ENCODE data around the gene RAPGEF4. TPM values are rescaled to one million over a fixed set of nuclear protein-coding genes. Genes with fewer than 3 reads are reported as not detected.

RAPGEF4 gene
- total and polyA plus RNA-seq, 4 donors: 6.4 to 33.5 (median 8.6) TPM

DNA sequence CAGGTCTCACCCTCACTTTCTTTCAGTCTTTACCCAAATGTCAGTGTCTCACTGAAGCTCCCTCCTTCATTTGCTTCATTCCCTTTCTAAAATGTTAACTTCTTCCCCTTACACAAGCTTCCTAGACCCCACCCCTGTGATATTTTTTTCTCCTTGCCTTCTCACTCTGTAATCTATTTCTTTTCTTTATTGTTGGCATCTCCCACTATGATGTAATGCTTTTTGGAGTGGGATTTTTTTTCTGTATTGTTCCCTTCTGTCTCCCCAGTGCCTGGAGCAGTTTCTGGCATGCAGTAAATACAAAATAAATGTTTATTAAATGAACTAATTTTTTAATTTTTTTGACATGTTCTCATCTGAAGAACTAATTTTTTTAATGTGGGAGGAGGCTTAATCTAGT is 284.1 kb downstream of the RAPGEF4 start:
- peaks cover 0 to 4% (median 0%) of the 10 kb centered on the region in 4 donors for H3K36me3 ChIP-seq (ENCODE audit: control insufficient read depth in 4 of 4, insufficient read depth in 4 of 4, low read length in 4 of 4)
- no peak for DNase-seq
- no peak overlapping the region for H3K27ac ChIP-seq (ENCODE audit: low read depth in 1 of 2, low read length in 1 of 2)
- TF ChIP-seq, protein P1, sequence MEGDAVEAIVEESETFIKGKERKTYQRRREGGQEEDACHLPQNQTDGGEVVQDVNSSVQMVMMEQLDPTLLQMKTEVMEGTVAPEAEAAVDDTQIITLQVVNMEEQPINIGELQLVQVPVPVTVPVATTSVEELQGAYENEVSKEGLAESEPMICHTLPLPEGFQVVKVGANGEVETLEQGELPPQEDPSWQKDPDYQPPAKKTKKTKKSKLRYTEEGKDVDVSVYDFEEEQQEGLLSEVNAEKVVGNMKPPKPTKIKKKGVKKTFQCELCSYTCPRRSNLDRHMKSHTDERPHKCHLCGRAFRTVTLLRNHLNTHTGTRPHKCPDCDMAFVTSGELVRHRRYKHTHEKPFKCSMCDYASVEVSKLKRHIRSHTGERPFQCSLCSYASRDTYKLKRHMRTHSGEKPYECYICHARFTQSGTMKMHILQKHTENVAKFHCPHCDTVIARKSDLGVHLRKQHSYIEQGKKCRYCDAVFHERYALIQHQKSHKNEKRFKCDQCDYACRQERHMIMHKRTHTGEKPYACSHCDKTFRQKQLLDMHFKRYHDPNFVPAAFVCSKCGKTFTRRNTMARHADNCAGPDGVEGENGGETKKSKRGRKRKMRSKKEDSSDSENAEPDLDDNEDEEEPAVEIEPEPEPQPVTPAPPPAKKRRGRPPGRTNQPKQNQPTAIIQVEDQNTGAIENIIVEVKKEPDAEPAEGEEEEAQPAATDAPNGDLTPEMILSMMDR (IDR thresholded peaks at IDR 0.05; ENCODE audit: control extremely low read depth, extremely low read depth): no peak
- no peaks in the 10 kb centered on the region for H3K27me3 ChIP-seq (ENCODE audit: control insufficient read depth in 3 of 3, insufficient read depth in 3 of 3, low read length in 2 of 3)
- H3K9ac ChIP-seq (ENCODE audit: insufficient read depth in 1 of 2, low read length in 2 of 2): no peak overlapping the region
- H3K9me3 ChIP-seq (ENCODE audit: control insufficient read depth in 4 of 4, insufficient read depth in 3 of 4, low read length in 3 of 4): peaks cover 0 to 1% (median 0%) of the 10 kb centered on the region in 4 donors
- no peak overlapping the region for H3K4me3 ChIP-seq
- ATAC-seq (ENCODE audit: insufficient read depth, low FRiP score): no peak
- peaks cover 0 to 1% (median 0%) of the 10 kb centered on the region in 5 donors for H3K4me1 ChIP-seq (ENCODE audit: control insufficient read depth in 5 of 5, insufficient read depth in 5 of 5, low read length in 5 of 5)

DNA sequence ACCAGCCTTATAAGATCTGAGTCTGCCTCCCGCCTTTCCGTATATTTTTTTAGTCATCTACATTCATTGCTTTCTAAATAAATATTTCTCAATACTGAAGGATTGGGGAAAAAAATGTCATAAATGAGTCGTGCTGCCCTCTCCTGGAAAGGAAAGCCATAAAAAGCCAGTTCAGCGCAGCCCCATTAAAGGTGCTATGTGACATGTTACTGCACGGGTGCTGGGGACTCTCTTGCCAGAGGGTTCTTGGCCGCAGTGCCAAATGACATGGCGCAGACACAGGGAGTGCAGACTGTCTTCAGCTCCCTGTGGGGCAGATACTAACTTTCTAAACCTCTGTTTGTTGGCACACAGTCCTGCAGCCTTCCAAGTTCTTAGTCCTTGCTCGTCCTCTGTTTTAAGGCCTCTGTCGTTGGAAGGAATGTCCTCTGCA is 286.3 kb downstream of the RAPGEF4 start:
- ATAC-seq (ENCODE audit: insufficient read depth, low FRiP score): no peak
- Histone ChIP-seq H3K36me3 (ENCODE audit: control insufficient read depth in 4 of 4, insufficient read depth in 4 of 4, low read length in 4 of 4) (peaks cover 0 to 4% (median 0%) of the 10 kb centered on the region in 4 donors), H3K4me1 (ENCODE audit: control insufficient read depth in 5 of 5, insufficient read depth in 5 of 5, low read length in 5 of 5) (peaks cover 0 to 1% (median 0%) of the 10 kb centered on the region in 5 donors)

DNA sequence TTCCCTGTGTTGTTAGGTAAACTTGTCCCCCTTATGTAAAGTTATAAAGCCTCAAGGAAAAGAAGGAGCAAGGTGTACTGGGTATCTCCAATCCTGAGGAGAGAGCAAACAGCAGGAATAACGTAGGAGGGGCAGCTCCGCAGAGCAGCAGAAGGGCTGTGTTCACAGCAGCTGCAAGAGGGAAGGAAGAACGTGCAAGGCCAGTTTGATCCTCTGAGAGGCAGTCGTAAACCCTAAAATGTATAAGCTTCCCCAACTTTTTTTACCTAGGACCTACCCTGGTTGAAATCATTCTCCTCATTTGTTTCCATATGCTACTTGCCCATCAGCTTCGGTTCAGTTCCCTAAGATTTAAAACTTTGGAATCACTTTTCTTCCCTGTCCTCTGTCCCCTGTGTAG is 288.1 kb downstream of the RAPGEF4 start:
- Histone ChIP-seq H3K9me3 (ENCODE audit: control insufficient read depth in 4 of 4, insufficient read depth in 3 of 4, low read length in 3 of 4) (no peaks in the 10 kb centered on the region), H3K36me3 (ENCODE audit: control insufficient read depth in 4 of 4, insufficient read depth in 4 of 4, low read length in 4 of 4) (peaks cover 0 to 4% (median 0%) of the 10 kb centered on the region in 4 donors), H3K27ac (ENCODE audit: low read depth in 1 of 2, low read length in 1 of 2) (no peak overlapping the region), H3K4me3 (no peak overlapping the region), H3K9ac (ENCODE audit: insufficient read depth in 1 of 2, low read length in 2 of 2) (no peak overlapping the region), H3K27me3 (ENCODE audit: control insufficient read depth in 3 of 3, insufficient read depth in 3 of 3, low read length in 2 of 3) (no peaks in the 10 kb centered on the region), H3K4me1 (ENCODE audit: control insufficient read depth in 5 of 5, insufficient read depth in 5 of 5, low read length in 5 of 5) (peaks cover 1 to 12% (median 3%) of the 10 kb centered on the region in 5 donors)
- TF ChIP-seq, protein P1 (IDR thresholded peaks at IDR 0.05; ENCODE audit: control extremely low read depth, extremely low read depth): no peak
- DNase-seq: no peak
- no peak for ATAC-seq (ENCODE audit: insufficient read depth, low FRiP score)
- WGBS, 2 donors: 78 to 85% methylated on average over 5 of the region's 5 CpGs

More for the DNA sequence above, 286.3 kb downstream of the RAPGEF4 start:
- H3K9ac ChIP-seq (ENCODE audit: insufficient read depth in 1 of 2, low read length in 2 of 2): no peak overlapping the region
- DNase-seq: peak; percentile 31 to 54 (median 51)
- H3K27me3 ChIP-seq (ENCODE audit: control insufficient read depth in 3 of 3, insufficient read depth in 3 of 3, low read length in 2 of 3): no peaks in the 10 kb centered on the region
- H3K9me3 ChIP-seq (ENCODE audit: control insufficient read depth in 4 of 4, insufficient read depth in 3 of 4, low read length in 3 of 4): no peaks in the 10 kb centered on the region
- peak overlapping the region in 1 of 2 donors; percentile 1 for H3K27ac ChIP-seq (ENCODE audit: low read depth in 1 of 2, low read length in 1 of 2)
- WGBS, 2 donors: 56 to 69% methylated on average over 9 of the region's 9 CpGs
- H3K4me3 ChIP-seq: no peak overlapping the region
- TF ChIP-seq, protein P1 (IDR thresholded peaks at IDR 0.05; ENCODE audit: control extremely low read depth, extremely low read depth): no peak

DNA sequence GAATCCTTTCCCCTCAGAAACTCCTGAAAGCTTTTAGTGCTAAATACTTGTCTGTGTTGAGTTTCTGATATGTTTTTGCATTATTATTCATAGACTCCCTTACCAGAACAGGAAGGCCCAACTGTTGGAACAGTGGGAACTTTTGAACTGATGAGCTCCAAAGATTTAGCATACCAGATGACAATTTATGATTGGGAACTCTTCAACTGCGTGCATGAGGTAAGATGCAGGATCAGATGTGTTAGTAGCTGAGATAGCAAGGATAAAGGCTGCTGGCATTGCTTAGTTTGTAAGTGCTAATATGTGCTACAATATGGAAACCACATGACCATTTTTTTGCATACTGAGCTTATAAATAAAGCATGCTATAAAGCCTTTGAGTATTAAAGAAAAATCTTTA is 290.8 kb downstream of the RAPGEF4 start:
- Histone ChIP-seq H3K27me3 (ENCODE audit: control insufficient read depth in 3 of 3, insufficient read depth in 3 of 3, low read length in 2 of 3) (no peaks in the 10 kb centered on the region), H3K27ac (ENCODE audit: low read depth in 1 of 2, low read length in 1 of 2) (no peak overlapping the region), H3K9ac (ENCODE audit: insufficient read depth in 1 of 2, low read length in 2 of 2) (no peak overlapping the region), H3K4me1 (ENCODE audit: control insufficient read depth in 5 of 5, insufficient read depth in 5 of 5, low read length in 5 of 5) (peaks cover 1 to 16% (median 6%) of the 10 kb centered on the region in 5 donors), H3K4me3 (no peak overlapping the region), H3K36me3 (ENCODE audit: control insufficient read depth in 4 of 4, insufficient read depth in 4 of 4, low read length in 4 of 4) (peaks cover 0 to 6% (median 0%) of the 10 kb centered on the region in 4 donors), H3K9me3 (ENCODE audit: control insufficient read depth in 4 of 4, insufficient read depth in 3 of 4, low read length in 3 of 4) (no peaks in the 10 kb centered on the region)
- no peak for DNase-seq
- ATAC-seq (ENCODE audit: insufficient read depth, low FRiP score): no peak
- 94 to 100% methylated on average over 1 of the region's 1 CpG for WGBS, 2 donors
- TF ChIP-seq, protein P1 (IDR thresholded peaks at IDR 0.05; ENCODE audit: control extremely low read depth, extremely low read depth): no peak
